Measurements from ENCODE around the gene GALP. TPM values are rescaled to one million over a fixed set of nuclear protein-coding genes. Genes with fewer than 3 reads are reported as not detected.

GALP gene
- total RNA-seq: not detected in 2 replicates

DNA sequence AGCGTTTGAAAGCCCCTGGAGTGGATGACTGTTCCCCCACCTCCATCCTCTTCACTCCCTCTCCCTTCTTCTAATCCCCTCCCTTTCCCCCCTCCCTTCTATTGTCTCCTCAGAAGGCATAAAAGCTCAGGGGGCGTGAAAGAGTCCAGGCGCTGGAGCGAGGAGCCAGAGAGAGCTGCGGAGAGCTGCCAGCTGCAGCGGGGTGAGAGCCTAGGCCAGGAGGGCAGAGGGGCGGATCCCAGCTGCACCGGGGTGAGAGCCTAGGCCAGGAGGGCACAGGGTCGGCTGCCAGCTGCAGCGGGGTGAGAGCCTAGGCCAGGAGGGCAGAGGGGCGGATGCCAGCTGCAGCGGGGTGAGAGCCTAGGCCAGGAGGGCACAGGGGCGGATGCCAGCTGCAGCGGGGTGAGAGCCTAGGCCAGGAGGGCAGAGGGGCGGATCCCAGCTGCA is at the start of gene GALP:
TSS of gene GALP (plus strand) at position 148 of the 447 bp plus-strand sequence. CDS start 1,101 bp downstream, outside the sequence.

DNA sequence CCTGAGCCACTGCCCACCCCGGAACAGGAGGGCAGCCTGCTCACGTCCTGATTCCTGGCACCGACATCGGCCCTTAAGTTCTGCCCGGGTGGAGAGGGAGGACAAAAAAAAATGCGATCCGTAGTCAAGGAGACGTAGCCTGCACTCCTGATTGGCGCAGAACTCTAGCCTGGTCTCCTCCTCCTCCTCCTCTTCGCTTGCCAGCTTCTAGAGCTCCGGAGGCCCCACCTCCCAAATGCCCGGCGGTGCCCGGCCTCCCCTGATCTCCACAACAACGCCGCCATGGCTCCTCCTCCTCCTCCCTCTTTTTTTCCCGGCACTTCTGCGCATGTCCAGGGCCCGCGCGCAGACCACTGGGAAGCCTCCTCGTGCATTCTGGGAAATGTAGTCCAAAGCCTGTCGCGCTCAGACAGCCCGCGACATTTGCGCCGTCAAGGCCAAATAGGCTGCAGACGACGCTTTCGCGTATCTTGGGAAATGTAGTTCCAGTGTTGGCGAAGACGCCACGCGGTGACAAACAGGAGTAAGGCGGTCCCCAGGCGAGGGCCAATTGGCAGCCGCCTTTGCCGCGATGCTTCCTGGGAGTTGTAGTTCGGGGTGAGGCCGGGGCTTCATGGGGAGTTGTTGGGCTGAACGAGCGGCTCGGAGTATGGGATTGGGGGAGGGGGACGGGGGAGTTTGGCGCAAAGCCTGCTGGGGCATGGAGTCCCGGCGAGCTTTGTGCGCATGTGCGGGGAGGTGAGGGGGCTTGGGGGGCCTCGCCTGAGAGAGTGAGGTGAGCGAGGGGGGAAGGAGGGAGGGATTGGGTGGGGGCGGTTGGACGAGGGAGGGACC is 35.0 kb upstream of the GALP start, which contains the start of gene ZNF444:
TSS of gene ZNF444 (plus strand) at position 705 of the 834 bp plus-strand sequence. CDS start 5,625 bp downstream, outside the sequence.

DNA sequence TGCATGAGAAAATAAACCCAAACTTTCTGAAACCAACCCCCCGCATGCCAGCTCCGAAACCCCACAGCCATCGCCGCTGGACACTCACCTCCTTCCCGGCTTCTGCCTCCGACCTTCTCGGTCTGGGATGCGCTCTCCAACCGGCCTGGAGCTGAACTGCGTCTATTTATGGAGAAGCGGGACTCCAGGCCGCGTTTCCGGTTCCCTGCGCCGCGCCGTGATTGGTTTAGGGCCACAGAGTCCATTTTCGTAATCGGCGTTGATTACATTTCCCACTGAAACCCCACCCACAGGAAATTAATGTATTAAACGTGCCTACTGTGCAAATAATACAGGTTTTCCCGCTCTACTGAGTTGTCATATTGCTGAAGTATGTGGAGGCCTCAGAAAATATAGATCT is 21.8 kb downstream of the GALP start, which contains the start of gene ZSCAN5B:
TSS of gene ZSCAN5B (minus strand) at position 138 of the 400 bp plus-strand sequence. CDS start 4,731 bp downstream, outside the sequence.

DNA sequence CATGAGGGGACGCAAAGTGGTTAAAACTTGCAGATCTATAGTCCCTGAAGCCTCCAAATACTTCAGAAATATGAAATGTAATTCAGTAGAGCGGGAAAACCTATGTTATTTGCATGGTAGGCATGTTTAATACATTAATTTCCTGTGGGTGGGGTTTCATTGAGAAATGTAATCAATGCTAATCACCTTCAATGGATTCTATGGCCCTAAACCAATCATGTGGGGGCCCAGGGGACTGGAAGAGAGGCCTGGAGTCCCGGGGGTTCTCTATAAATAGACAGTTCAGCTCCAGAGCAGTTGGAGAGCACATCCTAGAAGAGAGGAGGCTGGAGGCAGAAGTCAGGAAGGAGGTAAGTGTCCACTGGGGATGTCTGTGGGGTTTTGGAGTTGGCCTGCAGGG is 26.2 kb downstream of the GALP start, which contains the start of gene ZSCAN5C:
TSS of gene ZSCAN5C (plus strand) at position 301 of the 400 bp plus-strand sequence. CDS start 3,641 bp downstream, outside the sequence.

Other genes with a start within 250 kb of the GALP start
- not detected in 2 replicates for gene NLRP13, start 243.7 kb upstream of the GALP start, total RNA-seq
- not detected in 2 replicates for gene NLRP8, start 228.2 kb upstream of the GALP start, total RNA-seq
- gene NLRP5, start 189.2 kb upstream of the GALP start, total RNA-seq: not detected in 2 replicates
- 14.1 and 17.1 TPM in 2 replicates for gene ZNF787, start 54.7 kb upstream of the GALP start, total RNA-seq
- gene ZNF444, start 34.7 kb upstream of the GALP start, total RNA-seq: 25.7 and 28.6 TPM in 2 replicates
- gene ZSCAN5B, start 21.8 kb downstream of the GALP start, total RNA-seq: not detected in 2 replicates
- gene ZSCAN5C, start 26.3 kb downstream of the GALP start, total RNA-seq: not detected in 2 replicates
- gene EDDM13, start 96.7 kb downstream of the GALP start, total RNA-seq: 1.3 TPM in 1 of 2 replicates, not detected in the other
- 2.6 and 7.9 TPM in 2 replicates for gene ZSCAN5A, start 138.8 kb downstream of the GALP start, total RNA-seq
- gene ZNF582, start 217.5 kb downstream of the GALP start, total RNA-seq: 4.1 and 4.4 TPM in 2 replicates
- 2.5 and 2.7 TPM in 2 replicates for gene ZNF583, start 228.3 kb downstream of the GALP start, total RNA-seq